Endodermal cell (in vitro differentiated cells): ENCODE results near the gene NOD1. TPM values are rescaled to one million over a fixed set of nuclear protein-coding genes. Genes with fewer than 3 reads are reported as not detected.

ENCODE experiments used
- DNase-seq: peaks from one replicate; pipeline ENCODE4 v3.0.0-alpha.2; 2017
- H3K27ac ChIP-seq: 2 replicates; pipeline ENCODE4 v1.5.1; 2013; ENCODE audit warnings: mild to moderate bottlenecking, low read depth, low read length, moderate library complexity
- H3K27me3 ChIP-seq: 2 replicates; pipeline ENCODE4 v1.6.1; 2013; ENCODE audit warnings: mild to moderate bottlenecking, low read length, moderate library complexity; ENCODE audit not compliant: insufficient read depth, control insufficient read depth, poor library complexity, severe bottlenecking
- H3K36me3 ChIP-seq: 2 replicates; pipeline ENCODE4 v1.7.0; 2013; ENCODE audit warnings: mild to moderate bottlenecking, low read length, moderate library complexity; ENCODE audit not compliant: control insufficient read depth, insufficient read depth
- H3K4me1 ChIP-seq: one replicate; pipeline ENCODE4 v1.7.0; 2013; ENCODE audit warnings: low read length; ENCODE audit not compliant: control insufficient read depth, insufficient read depth
- H3K4me3 ChIP-seq: 2 replicates; pipeline ENCODE4 v1.5.1; 2013; ENCODE audit warnings: mild to moderate bottlenecking, low read length, moderate library complexity
- H3K9ac ChIP-seq: 2 replicates; pipeline ENCODE4 v1.6.1; 2013; ENCODE audit warnings: mild to moderate bottlenecking, low read length, moderate library complexity; ENCODE audit not compliant: poor library complexity, severe bottlenecking; ENCODE audit errors: extremely low read depth
- H3K9me3 ChIP-seq: 2 replicates; pipeline ENCODE4 v1.6.1; 2013; ENCODE audit warnings: mild to moderate bottlenecking, low read length, moderate library complexity; ENCODE audit not compliant: control insufficient read depth
- H3K27ac Mint-ChIP-seq: 2 replicates; pipeline ENCODE4 v1.8.0; 2020; ENCODE audit warnings: mixed read lengths
- H3K27me3 Mint-ChIP-seq: 2 replicates; pipeline ENCODE4 v1.8.0; 2021; ENCODE audit warnings: mild to moderate bottlenecking, mixed read lengths; ENCODE audit not compliant: insufficient read depth
- H3K36me3 Mint-ChIP-seq: 2 replicates; pipeline ENCODE4 v1.8.0; 2020; ENCODE audit warnings: low read depth, mixed read lengths
- H3K4me1 Mint-ChIP-seq: 2 replicates; pipeline ENCODE4 v1.8.0; 2020; ENCODE audit warnings: mixed read lengths
- H3K4me3 Mint-ChIP-seq: 2 replicates; pipeline ENCODE4 v1.8.0; 2020; ENCODE audit warnings: mild to moderate bottlenecking, moderate library complexity, mixed read lengths
- H3K9me3 Mint-ChIP-seq: 2 replicates; pipeline ENCODE4 v1.8.0; 2020; ENCODE audit warnings: mild to moderate bottlenecking, mixed read lengths
- WGBS, 2 experiments: methylation state at CpG; one replicate each; pipeline versions ENCODE4 v1.1.5 to v1.1.7; 2013; ENCODE audit warnings: missing lambda C conversion rate in 2 of 2, mixed read lengths in 1 of 2; ENCODE audit not compliant: insufficient coverage in 1 of 2, insufficient read length in 1 of 2; 5-methylcytosine and 5-hydroxymethylcytosine counted together
- total RNA-seq, 2 donors: library from RNA; stranded (reverse); fragmentation: NEBNext Ultra II Directional in 1 of 2; extraction: Animal tissue kit (Norgen Biotek cat#: 25700) in 1 of 2; gene quantifications; 2 replicates in 1 of 2; 3 replicates in 1 of 2; pipeline ENCODE4 v1.2.1, GENCODE V29; 2021
- TF ChIP-seq, protein P1 (sequence below): fragments of 200-600 bp; sonication (generic); conservative IDR thresholded peaks from 2 replicates; pipeline ENCODE4 v1.5.0; 2021; ENCODE audit warnings: antibody characterized with exemption, mild to moderate bottlenecking

Gene NOD1
- total RNA-seq, 2 donors from 2014 or later = 3.3 to 3.4 TPM

DNA sequence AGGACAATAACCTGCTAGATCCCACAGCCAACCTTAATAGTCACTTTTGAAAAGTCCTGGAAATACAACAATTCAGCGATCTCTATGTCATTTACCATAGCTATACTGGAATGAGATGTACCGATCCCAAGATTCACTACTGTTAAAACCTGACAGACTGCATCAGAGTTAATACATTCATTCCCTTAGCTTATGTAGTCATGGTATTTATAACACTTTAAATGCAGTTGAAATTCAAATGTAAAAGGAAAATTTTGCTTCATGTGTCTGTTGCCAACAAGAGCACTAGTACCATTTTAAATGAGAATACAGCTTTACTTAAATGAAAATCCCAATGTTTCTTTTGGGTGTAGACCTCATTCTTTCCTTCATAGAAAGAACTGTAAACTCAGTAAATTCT lies 37.2 kb upstream of the NOD1 start:
- no peak overlapping the region for H3K27ac Mint-ChIP-seq
- peaks cover 4% of the 10 kb centered on the region for H3K4me1 Mint-ChIP-seq
- H3K27me3 Mint-ChIP-seq = peaks cover 35% of the 10 kb centered on the region
- Histone ChIP-seq H3K4me3 (no peak overlapping the region), H3K4me1 (no peaks in the 10 kb centered on the region), H3K9me3 (no peaks in the 10 kb centered on the region), H3K27ac (no peak overlapping the region), H3K27me3 (peaks cover 41% of the 10 kb centered on the region), H3K36me3 (no peaks in the 10 kb centered on the region), H3K9ac (no peak overlapping the region)
- TF ChIP-seq, protein P1, sequence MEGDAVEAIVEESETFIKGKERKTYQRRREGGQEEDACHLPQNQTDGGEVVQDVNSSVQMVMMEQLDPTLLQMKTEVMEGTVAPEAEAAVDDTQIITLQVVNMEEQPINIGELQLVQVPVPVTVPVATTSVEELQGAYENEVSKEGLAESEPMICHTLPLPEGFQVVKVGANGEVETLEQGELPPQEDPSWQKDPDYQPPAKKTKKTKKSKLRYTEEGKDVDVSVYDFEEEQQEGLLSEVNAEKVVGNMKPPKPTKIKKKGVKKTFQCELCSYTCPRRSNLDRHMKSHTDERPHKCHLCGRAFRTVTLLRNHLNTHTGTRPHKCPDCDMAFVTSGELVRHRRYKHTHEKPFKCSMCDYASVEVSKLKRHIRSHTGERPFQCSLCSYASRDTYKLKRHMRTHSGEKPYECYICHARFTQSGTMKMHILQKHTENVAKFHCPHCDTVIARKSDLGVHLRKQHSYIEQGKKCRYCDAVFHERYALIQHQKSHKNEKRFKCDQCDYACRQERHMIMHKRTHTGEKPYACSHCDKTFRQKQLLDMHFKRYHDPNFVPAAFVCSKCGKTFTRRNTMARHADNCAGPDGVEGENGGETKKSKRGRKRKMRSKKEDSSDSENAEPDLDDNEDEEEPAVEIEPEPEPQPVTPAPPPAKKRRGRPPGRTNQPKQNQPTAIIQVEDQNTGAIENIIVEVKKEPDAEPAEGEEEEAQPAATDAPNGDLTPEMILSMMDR = no peak
- 88 to 100% methylated on average over 2 of the region's 2 CpGs for WGBS, 2 experiments
- no peak for DNase-seq
- H3K9me3 Mint-ChIP-seq = no peaks in the 10 kb centered on the region
- H3K4me3 Mint-ChIP-seq = no peak overlapping the region
- no peaks in the 10 kb centered on the region for H3K36me3 Mint-ChIP-seq

DNA sequence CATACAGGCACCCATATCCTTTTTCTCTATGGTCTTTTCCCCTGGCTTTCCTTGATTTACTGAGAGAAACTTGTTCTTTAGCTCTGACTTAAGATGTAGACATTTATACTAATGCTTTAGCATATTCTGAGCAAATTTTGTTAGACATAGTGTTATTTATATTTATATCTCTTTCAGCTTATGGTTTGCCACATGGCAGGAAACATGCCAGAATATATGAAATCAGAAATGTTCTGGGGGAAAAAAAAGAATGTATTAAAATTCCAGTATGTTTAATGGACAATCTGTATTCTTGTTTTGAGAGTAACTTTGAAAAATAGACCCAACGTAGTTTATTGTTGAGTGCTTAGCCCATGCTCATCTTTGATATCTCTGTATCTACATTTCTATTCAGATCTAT lies 36.2 kb upstream of the NOD1 start:
- no peak for DNase-seq
- Histone ChIP-seq H3K9me3 (peaks cover 2% of the 10 kb centered on the region), H3K27me3 (peaks cover 41% of the 10 kb centered on the region), H3K36me3 (no peaks in the 10 kb centered on the region), H3K4me1 (no peaks in the 10 kb centered on the region), H3K4me3 (no peak overlapping the region), H3K9ac (no peak overlapping the region), H3K27ac (no peak overlapping the region)
- H3K27me3 Mint-ChIP-seq = peaks cover 33% of the 10 kb centered on the region
- no peak overlapping the region for H3K27ac Mint-ChIP-seq
- WGBS, 2 experiments = 92% methylated on average over 1 of the region's 1 CpG; no CpG with 5 or more reads in 1 of the 2 experiments
- no peak overlapping the region for H3K4me3 Mint-ChIP-seq
- no peaks in the 10 kb centered on the region for H3K36me3 Mint-ChIP-seq
- H3K9me3 Mint-ChIP-seq = peaks cover 1% of the 10 kb centered on the region
- peaks cover 2% of the 10 kb centered on the region for H3K4me1 Mint-ChIP-seq
- TF ChIP-seq, protein P1 = no peak

DNA sequence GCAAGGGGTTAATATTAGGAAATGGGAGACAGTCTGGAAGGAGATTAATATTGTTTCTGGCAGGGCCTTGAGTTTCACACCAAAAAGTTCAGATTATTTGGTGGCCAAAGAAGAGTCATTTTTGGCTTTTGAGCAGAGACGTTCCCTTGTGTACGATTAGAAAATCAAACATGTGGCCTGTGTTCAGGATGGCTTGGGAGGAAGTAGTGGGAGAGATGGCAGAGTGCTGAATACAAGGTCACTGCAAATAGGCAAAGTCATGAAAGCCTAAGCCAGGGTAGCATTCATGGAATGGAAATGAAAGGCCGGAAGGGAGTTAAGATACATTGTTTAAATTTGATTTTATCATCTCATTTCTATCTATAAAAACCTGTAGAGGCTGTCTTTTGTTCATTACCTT lies 35.6 kb upstream of the NOD1 start:
- peaks cover 5% of the 10 kb centered on the region for H3K9me3 ChIP-seq
- DNase-seq = no peak
- Mint-ChIP-seq H3K27me3 (peaks cover 37% of the 10 kb centered on the region), H3K4me3 (no peak overlapping the region), H3K9me3 (peaks cover 5% of the 10 kb centered on the region), H3K27ac (no peak overlapping the region), H3K36me3 (no peaks in the 10 kb centered on the region), H3K4me1 (peaks cover 2% of the 10 kb centered on the region)
- WGBS, 2 experiments = 96 to 97% methylated on average over 2 of the region's 3 CpGs
- no peak overlapping the region for H3K4me3 ChIP-seq
- H3K4me1 ChIP-seq = no peaks in the 10 kb centered on the region
- TF ChIP-seq, protein P1 = no peak
- no peak overlapping the region for H3K27ac ChIP-seq
- H3K9ac ChIP-seq = no peak overlapping the region
- H3K27me3 ChIP-seq = peaks cover 41% of the 10 kb centered on the region
- H3K36me3 ChIP-seq = no peaks in the 10 kb centered on the region
